PC-3 (cell line): Measurements from ENCODE around the gene RPS3. TPM values are rescaled to one million over a fixed set of nuclear protein-coding genes. Genes with fewer than 3 reads are reported as not detected.

Experiments
- ATAC-seq: fragments of 200-7000 bp; cut with Tn5 transposase; 2 replicates; pipeline ENCODE4 v1.9.1; 2020; ENCODE audit warnings: mild to moderate bottlenecking, moderate library complexity
- BruUV-seq: library from RNA; stranded (reverse); fragments of 400-500 nt; replicated peaks from 2 replicates; lab custom pipeline; 2021; lab: Mats Ljungman, UMichigan
- CTCF ChIA-PET: fragments of 300-600 bp; sonication (Branson Sonifier 250); formaldehyde crosslinking; loops from one replicate; lab custom pipeline; 2022; ENCODE audit warnings: antibody characterized with exemption; lab: Charles Lee
- POLR2A ChIA-PET: fragments of 300-600 bp; sonication (Branson Sonifier 250); formaldehyde crosslinking; loops from one replicate; lab custom pipeline; 2022; ENCODE audit warnings: antibody characterized with exemption; ENCODE audit not compliant: unreplicated experiment; lab: Charles Lee
- DNase-seq: peaks from one replicate; pipeline ENCODE4 v3.0.0-alpha.2; 2015
- H2AFZ ChIP-seq: fragments of 300-600 bp; sonication (generic); 2 replicates; pipeline ENCODE4 v1.6.0; 2016; ENCODE audit warnings: antibody characterized with exemption, low read length
- H3F3A ChIP-seq: fragments of 300-600 bp; sonication (generic); one replicate; pipeline ENCODE4 v1.6.0; 2017; ENCODE audit warnings: antibody characterized with exemption, low read length, control low read depth, mild to moderate bottlenecking; ENCODE audit not compliant: unreplicated experiment
- H3K27ac ChIP-seq: fragments of 300-600 bp; sonication (generic); 2 replicates; pipeline ENCODE4 v1.5.1; 2016; ENCODE audit warnings: mild to moderate bottlenecking, low read length
- H3K27me3 ChIP-seq: fragments of 300-600 bp; sonication (generic); 2 replicates; pipeline ENCODE4 v1.6.1; 2016; ENCODE audit warnings: low read length, mixed read lengths
- H3K36me3 ChIP-seq: fragments of 300-600 bp; sonication (generic); 2 replicates; pipeline ENCODE4 v1.6.1; 2016; ENCODE audit warnings: low read depth, mixed run types, low read length, mixed read lengths
- H3K4me1 ChIP-seq: fragments of 300-600 bp; sonication (generic); 2 replicates; pipeline ENCODE4 v1.5.1; 2016; ENCODE audit warnings: low read length; ENCODE audit not compliant: insufficient read depth
- H3K4me2 ChIP-seq: fragments of 300-600 bp; sonication (generic); 2 replicates; pipeline ENCODE4 v1.6.0; 2016; ENCODE audit warnings: low read length
- H3K4me3 ChIP-seq: fragments of 300-600 bp; sonication (generic); 2 replicates; pipeline ENCODE4 v1.5.1; 2016; ENCODE audit warnings: mild to moderate bottlenecking, low read length, mixed read lengths
- H3K79me2 ChIP-seq: fragments of 300-600 bp; sonication (generic); 2 replicates; pipeline ENCODE4 v1.6.1; 2017; ENCODE audit warnings: low read length, mixed read lengths
- H3K9ac ChIP-seq: fragments of 300-600 bp; sonication (generic); 2 replicates; pipeline ENCODE4 v1.6.0; 2016; ENCODE audit warnings: mild to moderate bottlenecking, low read length
- H3K9me2 ChIP-seq: fragments of 300-600 bp; sonication (generic); replicated peaks from 2 replicates; pipeline ENCODE4 v1.6.1; 2016; ENCODE audit warnings: mixed run types, low read length, mixed read lengths
- H3K9me3 ChIP-seq: fragments of 300-600 bp; sonication (generic); 2 replicates; pipeline ENCODE4 v1.6.1; 2016; ENCODE audit warnings: low read length, mixed read lengths
- H4K20me1 ChIP-seq: fragments of 300-600 bp; sonication (generic); 2 replicates; pipeline ENCODE4 v1.6.1; 2016; ENCODE audit warnings: low read length, mixed read lengths
- EZH2 ChIP-seq: fragments of 300-600 bp; sonication (generic); IDR thresholded peaks from one replicate; pipeline ENCODE4 v1.6.1; 2017; ENCODE audit warnings: antibody characterized with exemption, mild to moderate bottlenecking, low read length; ENCODE audit not compliant: unreplicated experiment
- EZH2phosphoT487 ChIP-seq: fragments of 300-600 bp; sonication (generic); IDR thresholded peaks from 2 replicates; pipeline ENCODE4 v1.6.1; 2018; ENCODE audit warnings: mild to moderate bottlenecking, antibody characterized with exemption, low read length, borderline replicate concordance
- intact Hi-C: fragments of 100-400 bp; cut with micrococcal nuclease; formaldehyde crosslinking; loops from 2 replicates; pipeline ENCODE4 v1.9.0; 2023
- total RNA-seq: library from RNA; depleted of rRNA; stranded (reverse); fragments of >200 nt; gene quantifications from 2 replicates; pipeline ENCODE4 v1.2.3, GENCODE V29; 2014
- TF ChIP-seq, protein P1 (sequence below): fragments of 300-600 bp; sonication (generic); conservative IDR thresholded peaks from 2 replicates; pipeline ENCODE4 v1.5.1; 2017; ENCODE audit warnings: antibody characterized with exemption, low read depth, mild to moderate bottlenecking, low read length

RPS3 gene
- total RNA-seq, 1 experiment from 2014 or later = 2,018 TPM

DNA sequence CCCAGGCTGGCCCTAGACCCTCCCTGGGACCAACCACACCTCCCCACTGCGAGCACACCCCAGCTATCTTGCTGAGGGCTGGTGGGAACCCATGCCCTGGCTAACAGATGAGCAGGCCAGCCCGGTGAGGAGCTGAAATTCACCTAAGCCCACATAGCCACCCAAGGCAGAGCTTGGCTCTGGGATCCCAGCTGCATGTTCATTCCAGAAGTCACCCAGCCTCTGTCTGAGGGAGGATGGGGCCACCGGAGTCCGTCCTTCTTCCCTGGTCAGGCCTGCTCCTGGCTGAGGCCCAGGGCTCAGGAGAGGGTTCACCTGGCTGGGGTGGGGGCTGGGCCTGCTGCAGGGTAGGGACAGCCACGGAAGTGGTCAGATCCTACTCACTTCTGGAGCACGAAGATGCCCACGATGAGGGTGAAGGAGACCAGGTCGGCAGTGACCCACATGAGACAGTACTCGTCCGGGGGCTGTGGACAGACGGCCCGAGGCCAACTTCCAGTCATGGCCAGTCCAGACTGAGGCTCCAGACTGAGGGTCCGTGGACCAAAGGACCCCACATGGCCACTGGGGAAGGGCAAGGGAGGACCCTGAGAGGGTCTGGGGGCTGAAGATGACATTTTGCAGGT, 40.3 kb downstream of the RPS3 start:
- H3K79me2 ChIP-seq = no peaks in the 10 kb centered on the region
- H3K36me3 ChIP-seq = no peaks in the 10 kb centered on the region
- ChIA-PET CTCF (no interaction called here), POLR2A (no interaction called here)
- no peak overlapping the region for H3K4me3 ChIP-seq
- H3K27me3 ChIP-seq = no peaks in the 10 kb centered on the region
- H3F3A ChIP-seq = no peaks in the 10 kb centered on the region
- H2AFZ ChIP-seq = no peak overlapping the region
- no peaks in the 10 kb centered on the region for H3K9me3 ChIP-seq
- no peaks in the 10 kb centered on the region for H3K4me1 ChIP-seq
- TF ChIP-seq, protein P1, sequence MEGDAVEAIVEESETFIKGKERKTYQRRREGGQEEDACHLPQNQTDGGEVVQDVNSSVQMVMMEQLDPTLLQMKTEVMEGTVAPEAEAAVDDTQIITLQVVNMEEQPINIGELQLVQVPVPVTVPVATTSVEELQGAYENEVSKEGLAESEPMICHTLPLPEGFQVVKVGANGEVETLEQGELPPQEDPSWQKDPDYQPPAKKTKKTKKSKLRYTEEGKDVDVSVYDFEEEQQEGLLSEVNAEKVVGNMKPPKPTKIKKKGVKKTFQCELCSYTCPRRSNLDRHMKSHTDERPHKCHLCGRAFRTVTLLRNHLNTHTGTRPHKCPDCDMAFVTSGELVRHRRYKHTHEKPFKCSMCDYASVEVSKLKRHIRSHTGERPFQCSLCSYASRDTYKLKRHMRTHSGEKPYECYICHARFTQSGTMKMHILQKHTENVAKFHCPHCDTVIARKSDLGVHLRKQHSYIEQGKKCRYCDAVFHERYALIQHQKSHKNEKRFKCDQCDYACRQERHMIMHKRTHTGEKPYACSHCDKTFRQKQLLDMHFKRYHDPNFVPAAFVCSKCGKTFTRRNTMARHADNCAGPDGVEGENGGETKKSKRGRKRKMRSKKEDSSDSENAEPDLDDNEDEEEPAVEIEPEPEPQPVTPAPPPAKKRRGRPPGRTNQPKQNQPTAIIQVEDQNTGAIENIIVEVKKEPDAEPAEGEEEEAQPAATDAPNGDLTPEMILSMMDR = no peak
- TF ChIP-seq EZH2 = no peak
- TF ChIP-seq EZH2phosphoT487 = no peak
- ATAC-seq (no peak), DNase-seq (no peak)
- no TSS peak for BruUV-seq
- no peak overlapping the region for H3K9ac ChIP-seq
- H3K27ac ChIP-seq = no peak overlapping the region
- H4K20me1 ChIP-seq = no peaks in the 10 kb centered on the region
- intact Hi-C loops = no loop called here
- H3K9me2 ChIP-seq = no peaks in the 10 kb centered on the region
- H3K4me2 ChIP-seq = no peak overlapping the region

DNA sequence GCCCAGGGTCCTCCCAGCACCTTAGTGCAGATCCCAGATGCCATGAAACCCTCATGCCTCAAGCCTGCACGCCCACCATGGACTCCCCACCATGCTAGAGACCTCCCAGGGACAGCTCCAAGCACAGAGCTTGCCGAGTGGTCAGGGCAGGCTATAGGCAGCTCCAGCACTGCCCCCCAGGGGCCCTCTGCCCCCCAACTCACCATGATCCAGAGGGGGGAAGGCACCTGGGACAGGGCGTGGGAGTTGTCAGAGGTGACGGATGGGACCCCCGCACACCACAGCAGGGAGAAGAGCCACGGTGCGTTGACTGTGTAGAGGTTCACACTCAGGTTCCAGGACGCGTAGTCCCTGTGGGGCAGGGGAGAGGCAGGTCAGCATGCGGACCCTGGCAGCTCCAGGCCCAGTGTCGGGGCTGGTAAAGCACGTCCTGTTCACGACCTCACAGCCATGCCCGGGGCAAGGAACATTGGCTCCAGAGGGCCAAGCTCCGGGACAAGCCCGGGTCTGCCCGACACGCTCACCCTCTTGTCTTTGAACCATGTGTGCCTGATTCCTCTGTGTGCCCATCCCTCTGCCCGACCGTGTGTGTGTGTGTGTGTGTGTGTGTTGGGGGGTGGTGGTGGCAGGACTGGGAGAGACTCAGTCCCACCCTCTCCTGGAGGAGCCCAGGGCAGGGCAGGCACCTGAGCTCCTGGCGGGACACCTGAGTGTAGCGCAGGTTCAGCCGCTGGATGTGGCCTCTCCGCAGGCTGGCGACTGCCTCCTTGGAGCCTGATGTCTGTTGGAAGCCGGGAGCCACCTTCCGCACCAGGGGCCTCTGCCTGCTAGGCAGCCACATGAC, 41.9 kb downstream of the RPS3 start:
- no TSS peak for BruUV-seq
- no peaks in the 10 kb centered on the region for H3K9me2 ChIP-seq
- no peak overlapping the region for H3K4me3 ChIP-seq
- no peaks in the 10 kb centered on the region for H3K4me1 ChIP-seq
- no peak overlapping the region for H3K9ac ChIP-seq
- no peaks in the 10 kb centered on the region for H3K9me3 ChIP-seq
- TF ChIP-seq EZH2phosphoT487 = no peak
- TF ChIP-seq, protein P1 = no peak
- TF ChIP-seq EZH2 = no peak
- no peaks in the 10 kb centered on the region for H4K20me1 ChIP-seq
- no peak overlapping the region for H3K4me2 ChIP-seq
- no peak overlapping the region for H3K27ac ChIP-seq
- no peaks in the 10 kb centered on the region for H3F3A ChIP-seq
- DNase-seq = no peak
- H3K27me3 ChIP-seq = no peaks in the 10 kb centered on the region
- intact Hi-C loops = no loop called here
- H3K36me3 ChIP-seq = no peaks in the 10 kb centered on the region
- ChIA-PET CTCF (interaction anchor here (1.5 kb wide), 1 partner anchor 53 kb away, joined by 5 read pairs; no protein-coding TSS in a partner anchor), POLR2A (interaction anchor here (0.6 kb wide), 1 partner anchor 1005 kb away, joined by 5 read pairs; no protein-coding TSS in a partner anchor)
- H3K79me2 ChIP-seq = no peaks in the 10 kb centered on the region
- ATAC-seq = no peak
- no peak overlapping the region for H2AFZ ChIP-seq

DNA sequence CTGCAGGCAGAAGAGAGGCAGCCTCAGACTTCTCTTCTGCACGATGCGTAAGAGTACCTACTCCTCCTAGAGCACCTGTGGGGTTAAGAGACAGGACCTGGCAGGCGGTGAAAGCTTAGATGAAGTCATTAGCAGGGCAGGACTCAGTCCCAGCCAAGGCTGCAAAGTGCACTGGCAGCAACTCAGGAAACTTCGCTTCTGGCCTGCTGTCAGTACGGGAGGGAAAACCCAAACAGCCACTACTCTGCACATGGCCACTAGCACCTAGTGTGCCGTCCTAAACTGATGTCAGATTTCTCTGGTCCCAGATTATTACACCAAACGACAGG, 42.5 kb downstream of the RPS3 start:
- intact Hi-C loops = no loop called here
- H3K9me3 ChIP-seq = no peaks in the 10 kb centered on the region
- ChIA-PET CTCF (no interaction called here), POLR2A (no interaction called here)
- H4K20me1 ChIP-seq = no peaks in the 10 kb centered on the region
- ATAC-seq = no peak
- TF ChIP-seq EZH2 (no peak), EZH2phosphoT487 (no peak)
- TF ChIP-seq, protein P1 = no peak
- H3K4me1 ChIP-seq = no peaks in the 10 kb centered on the region
- H2AFZ ChIP-seq = no peak overlapping the region
- H3K27me3 ChIP-seq = no peaks in the 10 kb centered on the region
- H3K4me2 ChIP-seq = no peak overlapping the region
- H3K36me3 ChIP-seq = no peaks in the 10 kb centered on the region
- H3K9me2 ChIP-seq = no peaks in the 10 kb centered on the region
- BruUV-seq = no TSS peak
- no peak overlapping the region for H3K9ac ChIP-seq
- no peak overlapping the region for H3K27ac ChIP-seq
- no peak for DNase-seq
- no peak overlapping the region for H3K4me3 ChIP-seq
- no peaks in the 10 kb centered on the region for H3F3A ChIP-seq
- H3K79me2 ChIP-seq = no peaks in the 10 kb centered on the region
